H1 (cell line): ENCODE data around the gene FOXC1. TPM values are rescaled to one million over a fixed set of nuclear protein-coding genes. Genes with fewer than 3 reads are reported as not detected.

Experiments
- CTCF ChIA-PET: fragments of 300-600 bp; sonication (Branson Sonifier 250); formaldehyde crosslinking; loops from one replicate; lab custom pipeline; 2021; ENCODE audit not compliant: partially characterized antibody; lab: Charles Lee
- POLR2A ChIA-PET: fragments of 300-600 bp; sonication (Branson Sonifier 250); formaldehyde crosslinking; loops from one replicate; lab custom pipeline; 2021; ENCODE audit warnings: inconsistent platforms; ENCODE audit not compliant: partially characterized antibody; lab: Charles Lee
- DNase-seq, 2 experiments: peaks; one replicate each; pipeline versions ENCODE4 v3.0.0 to v3.0.0-alpha.2; 2010 to 2022; ENCODE audit warnings: low spot score in 2 of 2, low read depth in 1 of 2, mixed read lengths in 1 of 2
- FAIRE-seq: peaks from 2 replicates; lab custom pipeline; 2011; peaks lifted over from hg19 to GRCh38; lab: Jason Lieb, UNC
- H2AFZ ChIP-seq: 2 replicates; pipeline ENCODE4 v1.8.1; 2012; ENCODE audit warnings: low read length, inconsistent platforms
- H2AK5ac ChIP-seq: 2 replicates; pipeline ENCODE4 v1.6.1; 2013; ENCODE audit warnings: low read depth, low read length
- H2BK120ac ChIP-seq: replicated peaks from 2 replicates; pipeline ENCODE3; 2013; ENCODE audit warnings: low read depth, low read length, inconsistent platforms
- H2BK12ac ChIP-seq: 2 replicates; pipeline ENCODE4 v1.6.1; 2013; ENCODE audit warnings: low read depth, low read length
- H2BK15ac ChIP-seq: 2 replicates; pipeline ENCODE4 v1.6.1; 2013; ENCODE audit warnings: low read length
- H2BK20ac ChIP-seq: 2 replicates; pipeline ENCODE4 v1.6.1; 2013; ENCODE audit warnings: low read length
- H2BK5ac ChIP-seq: 2 replicates; pipeline ENCODE4 v1.6.1; 2013; ENCODE audit warnings: low read depth, low read length
- H3K14ac ChIP-seq: 2 replicates; pipeline ENCODE4 v1.6.1; 2013; ENCODE audit warnings: inconsistent platforms; ENCODE audit not compliant: insufficient read length
- H3K18ac ChIP-seq: 2 replicates; pipeline ENCODE4 v1.6.1; 2013; ENCODE audit warnings: low read length; ENCODE audit errors: extremely low read depth
- H3K23ac ChIP-seq: 2 replicates; pipeline ENCODE4 v1.6.1; 2013; ENCODE audit warnings: inconsistent platforms; ENCODE audit not compliant: insufficient read length
- H3K23me2 ChIP-seq: 2 replicates; pipeline ENCODE4 v1.6.1; 2013; ENCODE audit warnings: low read depth, low read length
- H3K27ac ChIP-seq: 2 replicates; pipeline ENCODE4 v1.6.1; 2011; ENCODE audit warnings: low read depth, low read length, inconsistent platforms
- H3K27me3 ChIP-seq, 4 experiments: replicated peaks in 1 of 4; 1 replicate in 1 of 4; 2 replicates in 3 of 4; pipeline versions ENCODE4 v1.6.1 to v1.8.1; 2011 to 2013; ENCODE audit warnings: low read length in 3 of 4, mild to moderate bottlenecking in 3 of 4, inconsistent platforms in 2 of 4, mixed read lengths in 2 of 4, moderate library complexity in 1 of 4; ENCODE audit not compliant: control insufficient read depth in 3 of 4, insufficient read depth in 3 of 4; ENCODE audit errors: extremely low read depth in 1 of 4
- H3K36me3 ChIP-seq, 4 experiments: 2 replicates each; pipeline versions ENCODE4 v1.6.1 to v1.8.1; 2011 to 2013; ENCODE audit warnings: mild to moderate bottlenecking in 4 of 4, low read length in 3 of 4, moderate library complexity in 2 of 4, control low read depth in 1 of 4, inconsistent platforms in 1 of 4; ENCODE audit not compliant: insufficient read depth in 4 of 4, control insufficient read depth in 2 of 4
- H3K4ac ChIP-seq: replicated peaks from 2 replicates; pipeline ENCODE3; 2013; ENCODE audit warnings: low read length, low read depth, mixed read lengths, inconsistent platforms; ENCODE audit not compliant: insufficient read length
- H3K4me1 ChIP-seq, 4 experiments: replicated peaks in 1 of 4; 1 replicate in 1 of 4; 2 replicates in 3 of 4; pipeline versions ENCODE4 v1.6.1 to v1.8.1; 2011 to 2013; ENCODE audit warnings: low read length in 3 of 4, inconsistent platforms in 2 of 4, mixed read lengths in 1 of 4; ENCODE audit not compliant: insufficient read depth in 4 of 4, control insufficient read depth in 3 of 4
- H3K4me2 ChIP-seq, 2 experiments: 2 replicates each; pipeline versions ENCODE4 v1.6.1 to v1.8.1; 2011 to 2013; ENCODE audit warnings: low read depth in 2 of 2, low read length in 2 of 2, control low read depth in 1 of 2, inconsistent platforms in 1 of 2, mild to moderate bottlenecking in 1 of 2; ENCODE audit not compliant: insufficient read depth in 1 of 2
- H3K4me3 ChIP-seq, 4 experiments: fragments of 200-600, 300-600 bp in 1 of 4; sonication (generic), shearing (Covaris generic), sonication (Bioruptor Twin) in 1 of 4; 2 replicates each; pipeline versions ENCODE4 v1.5.1 to v1.8.1; 2011 to 2016; ENCODE audit warnings: low read length in 4 of 4, low read depth in 3 of 4, control low read depth in 2 of 4, inconsistent platforms in 2 of 4, mild to moderate bottlenecking in 2 of 4, mixed read lengths in 1 of 4, moderate library complexity in 1 of 4; ENCODE audit not compliant: insufficient read depth in 2 of 4; ENCODE audit errors: extremely low read depth in 1 of 4
- H3K56ac ChIP-seq: replicated peaks from 2 replicates; pipeline ENCODE3; 2013; ENCODE audit warnings: low read depth, mild to moderate bottlenecking, mixed read lengths, low read length, inconsistent platforms; ENCODE audit not compliant: insufficient read length
- H3K79me1 ChIP-seq: 2 replicates; pipeline ENCODE4 v1.6.1; 2013; ENCODE audit warnings: low read depth, low read length, control low read depth
- H3K79me2 ChIP-seq, 2 experiments: 2 replicates each; pipeline versions ENCODE4 v1.6.1 to v1.8.1; 2012 to 2013; ENCODE audit warnings: low read length in 2 of 2, mild to moderate bottlenecking in 2 of 2, inconsistent platforms in 1 of 2; ENCODE audit not compliant: insufficient read depth in 2 of 2, control insufficient read depth in 1 of 2
- H3K9ac ChIP-seq, 4 experiments: replicated peaks in 1 of 4; 1 replicate in 1 of 4; 2 replicates in 3 of 4; pipeline versions ENCODE4 v1.6.1 to v1.8.1; 2011 to 2013; ENCODE audit warnings: low read depth in 3 of 4, low read length in 3 of 4, control low read depth in 2 of 4, mild to moderate bottlenecking in 2 of 4, moderate library complexity in 2 of 4, inconsistent platforms in 1 of 4; ENCODE audit errors: extremely low read depth in 1 of 4
- H3K9me3 ChIP-seq, 2 experiments: 2 replicates each; pipeline versions ENCODE4 v1.6.1 to v1.8.1; 2012 to 2013; ENCODE audit warnings: mild to moderate bottlenecking in 2 of 2, moderate library complexity in 2 of 2, control low read depth in 1 of 2, inconsistent platforms in 1 of 2, low read depth in 1 of 2, low read length in 1 of 2, mixed read lengths in 1 of 2; ENCODE audit not compliant: insufficient read depth in 2 of 2
- H4K20me1 ChIP-seq, 2 experiments: replicated peaks in 1 of 2; 2 replicates each; pipeline versions ENCODE3 to v1.8.1; 2011 to 2013; ENCODE audit warnings: inconsistent platforms in 2 of 2, low read length in 2 of 2, mild to moderate bottlenecking in 1 of 2; ENCODE audit not compliant: insufficient read depth in 2 of 2, control insufficient read depth in 1 of 2
- H4K5ac ChIP-seq: 2 replicates; pipeline ENCODE4 v1.6.1; 2013; ENCODE audit warnings: low read length, low read depth, mixed read lengths, inconsistent platforms; ENCODE audit not compliant: insufficient read length
- H4K8ac ChIP-seq: 2 replicates; pipeline ENCODE4 v1.8.0; 2013; ENCODE audit warnings: mild to moderate bottlenecking, moderate library complexity, low read length, inconsistent platforms; ENCODE audit not compliant: insufficient read depth; ENCODE audit errors: extremely low read depth
- H4K91ac ChIP-seq: replicated peaks from 2 replicates; pipeline ENCODE3; 2013; ENCODE audit warnings: low read length, mixed read lengths, inconsistent platforms; ENCODE audit not compliant: insufficient read length
- ATF2 ChIP-seq: IDR thresholded peaks from 2 replicates; pipeline ENCODE4 v1.6.1; 2012; ENCODE audit warnings: low read length, inconsistent platforms
- ATF3 ChIP-seq: IDR thresholded peaks from 2 replicates; pipeline ENCODE4 v1.6.1; 2011; ENCODE audit warnings: low read depth, mild to moderate bottlenecking, low read length; ENCODE audit not compliant: insufficient read depth
- CHD2 ChIP-seq: IDR thresholded peaks from 2 replicates; pipeline ENCODE4 v1.6.1; 2012; ENCODE audit warnings: low read length, improper control_type of control experiment
- KDM4A ChIP-seq: IDR thresholded peaks from one replicate; pipeline ENCODE4 v1.7.1; 2012; ENCODE audit warnings: low read depth, mild to moderate bottlenecking, moderate library complexity, low read length, inconsistent platforms; ENCODE audit not compliant: severe bottlenecking
- POLR2A ChIP-seq, 2 experiments: IDR thresholded peaks; 1 replicate in 1 of 2; 2 replicates in 1 of 2; pipeline ENCODE4 v1.6.1; 2011; ENCODE audit warnings: low read depth in 2 of 2, low read length in 2 of 2, mild to moderate bottlenecking in 2 of 2; ENCODE audit errors: control extremely low read depth in 1 of 2
- RNF2 ChIP-seq: fragments of 200-900, 300-1000 bp; sonication (generic); IDR thresholded peaks from 2 replicates; pipeline ENCODE4 v1.7.1; 2016; ENCODE audit warnings: borderline replicate concordance, low read depth, mild to moderate bottlenecking, antibody characterized with exemption, low read length; ENCODE audit not compliant: poor library complexity, severe bottlenecking; ENCODE audit errors: missing control alignments
- RXRA ChIP-seq: IDR thresholded peaks from 2 replicates; pipeline ENCODE4 v1.6.1; 2011; ENCODE audit warnings: low read depth, mild to moderate bottlenecking, low read length, moderate library complexity; ENCODE audit not compliant: insufficient read depth
- SIX5 ChIP-seq: IDR thresholded peaks from 2 replicates; pipeline ENCODE4 v1.6.1; 2011; ENCODE audit warnings: mild to moderate bottlenecking, low read depth, low read length
- SP4 ChIP-seq: IDR thresholded peaks from 2 replicates; pipeline ENCODE4 v1.6.1; 2012; ENCODE audit warnings: low read length, inconsistent platforms
- SUZ12 ChIP-seq: fragments of 200-600 bp; sonication (generic); IDR thresholded peaks from 2 replicates; pipeline ENCODE4 v1.6.1; 2012; ENCODE audit warnings: mild to moderate bottlenecking, inconsistent platforms, low read length, moderate library complexity, mixed read lengths
- WGBS, 2 experiments: shearing (Covaris generic) in 1 of 2; methylation state at CpG; one replicate each; pipeline versions ENCODE4 v1.1.6 to v1.1.7; 2013 to 2015; ENCODE audit warnings: low lambda C conversion rate in 2 of 2, mixed read lengths in 2 of 2, inconsistent platforms in 1 of 2, low coverage in 1 of 2, missing lambda C conversion rate in 1 of 2; ENCODE audit not compliant: insufficient replicate concordance in 2 of 2, insufficient coverage in 1 of 2, insufficient read length in 1 of 2; ENCODE audit errors: extremely low coverage in 1 of 2, missing lambda C conversion rate in 1 of 2; 5-methylcytosine and 5-hydroxymethylcytosine counted together
- polyA plus RNA-seq, 7 experiments: library from polyadenylated mRNA; depleted of rRNA in 3 of 7; stranded (reverse) in 5 of 7; unstranded in 2 of 7; fragments of >200 nt in 5 of 7; fragments of 200-250 nt in 2 of 7; gene quantifications; 1 replicate in 5 of 7; 2 replicates in 1 of 7; 4 replicates in 1 of 7; pipeline versions ENCODE4 v1.2.1 to v1.2.3, GENCODE V29; 2011 to 2013; ENCODE audit warnings: missing spikeins in 2 of 7, mixed read lengths in 2 of 7
- total RNA-seq: library from RNA; stranded (reverse); fragmentation: NEBNext Ultra II Directional; extraction: Animal tissue kit (Norgen Biotek cat#: 25700); gene quantifications from 2 replicates; pipeline ENCODE4 v1.2.1, GENCODE V29; 2021

Gene FOXC1
- total and polyA plus RNA-seq, 2 of the 8 experiments (the other 6 are each of a cell fraction or from before 2014, with no cell fraction given): 0.22 TPM; not detected in 1

GRCh38 chr6:1609041-1609647, 571 bp upstream of the FOXC1 start:
- Histone ChIP-seq H3K9me3 (no peaks in the 10 kb centered on the region; a peak in 1 of 4 replicates), H4K5ac (no peak overlapping the region), H3K27me3 (peaks cover 80 to 100% (median 90%) of the 10 kb centered on the region in 4 experiments), H3K9ac (no peak overlapping the region), H4K20me1 (peaks cover 11 to 17% of the 10 kb centered on the region in 2 experiments), H3K56ac (no peak overlapping the region), H3K4me2 (peak overlapping the region; percentile 67 to 93), H3K14ac (no peak overlapping the region), H3K18ac (no peak overlapping the region; the same call in 1 of the 2 replicates), H4K91ac (peak overlapping the region; percentile 27), H3K4me1 (peaks cover 14 to 51% (median 23%) of the 10 kb centered on the region in 4 experiments), H2BK20ac (no peak overlapping the region), H3K36me3 (peaks cover 0 to 22% (median 0%) of the 10 kb centered on the region in 4 experiments; a peak in 1 of 8 replicates), H3K23ac (no peak overlapping the region), H2BK15ac (no peak overlapping the region; the same call in 1 of the 2 replicates), H2BK12ac (peak overlapping the region; percentile 68; the same call in 1 of the 2 replicates), H2AK5ac (no peak overlapping the region), H3K4ac (no peak overlapping the region), H2AFZ (no peak overlapping the region), H2BK120ac (no peak overlapping the region), H3K27ac (no peak overlapping the region), H4K8ac (peak overlapping the region; percentile 45), H3K4me3 (peak overlapping the region; percentile 11 to 60 (median 22); a peak in 6 of 8 replicates), H3K79me1 (no peaks in the 10 kb centered on the region), H3K23me2 (peaks cover 24% of the 10 kb centered on the region; the same call in 1 of the 2 replicates), H2BK5ac (no peak overlapping the region; the same call in 1 of the 2 replicates), H3K79me2 (no peaks in the 10 kb centered on the region)
- FAIRE-seq (no peak), DNase-seq (no peak)
- WGBS, 2 experiments: 1% methylated on average over 21 of the region's 58 CpGs; no CpG with 5 or more reads in 1 of the 2 experiments
- ChIA-PET CTCF (interaction anchor here (1.1 kb wide), 1 partner anchor 9 kb away, joined by 3 read pairs; no protein-coding TSS in a partner anchor), POLR2A (interaction anchor here (2.7 kb wide), 1 partner anchor 12 kb away, joined by 13 read pairs; no protein-coding TSS in a partner anchor)
- TF ChIP-seq ATF3: no peak
- TF ChIP-seq SP4: no peak
- peak; percentile 81 for TF ChIP-seq KDM4A
- TF ChIP-seq RNF2: no peak
- no peak for TF ChIP-seq CHD2
- TF ChIP-seq POLR2A (IDR thresholded peaks at IDR 0.05; ENCODE audit: control extremely low read depth in 1 of 2, low read depth in 2 of 2, low read length in 2 of 2): no peak
- TF ChIP-seq SUZ12: peak; percentile 33; the same call in 1 of the 2 replicates
- no peak for TF ChIP-seq SIX5
- no peak for TF ChIP-seq ATF2
- TF ChIP-seq RXRA: no peak
